Kidney (tissue), 14 donors: ENCODE data around the gene SYS1. TPM values are rescaled to one million over a fixed set of nuclear protein-coding genes. Genes with fewer than 3 reads are reported as not detected.
A peak's percentile ranks its signal among the peaks of the same experiment; 100 is the strongest.

ENCODE experiments used
- DNase-seq, 5 donors: peaks; one replicate each; pipeline ENCODE4 v3.0.0-alpha.2; 2013 to 2020
- FAIRE-seq: peaks from 2 replicates; lab custom pipeline; 2012; peaks lifted over from hg19 to GRCh38; lab: Jason Lieb, UNC
- H3K27ac ChIP-seq, 2 donors: one replicate each; pipeline ENCODE4 v1.7.0; 2013; ENCODE audit warnings: low read depth in 2 of 2, low read length in 2 of 2, inconsistent platforms in 1 of 2
- H3K27me3 ChIP-seq: one replicate; pipeline ENCODE4 v1.7.1; 2013; ENCODE audit warnings: low read length, inconsistent platforms; ENCODE audit not compliant: control insufficient read depth, insufficient read depth
- H3K36me3 ChIP-seq, 3 donors: one replicate each; pipeline versions ENCODE4 v1.7.0 to v1.7.1; 2013; ENCODE audit warnings: low read length in 3 of 3, control low read depth in 1 of 3, inconsistent platforms in 1 of 3; ENCODE audit not compliant: insufficient read depth in 3 of 3, control insufficient read depth in 2 of 3
- H3K4me1 ChIP-seq, 3 donors: one replicate each; pipeline versions ENCODE4 v1.7.0 to v1.7.1; 2013; ENCODE audit warnings: low read length in 3 of 3, inconsistent platforms in 1 of 3, low read depth in 1 of 3; ENCODE audit not compliant: control insufficient read depth in 2 of 3, insufficient read depth in 2 of 3
- H3K4me3 ChIP-seq, 3 donors: one replicate each; pipeline versions ENCODE4 v1.7.0 to v1.8.1; 2013; ENCODE audit warnings: low read length in 3 of 3, control low read depth in 1 of 3, inconsistent platforms in 1 of 3
- H3K9ac ChIP-seq, 3 donors: one replicate each; pipeline versions ENCODE4 v1.7.0 to v1.7.1; 2013; ENCODE audit warnings: low read length in 3 of 3, control low read depth in 1 of 3, inconsistent platforms in 1 of 3
- H3K9me3 ChIP-seq, 3 donors: one replicate each; pipeline versions ENCODE4 v1.7.0 to v1.7.1; 2013; ENCODE audit warnings: low read length in 3 of 3, control low read depth in 1 of 3, inconsistent platforms in 1 of 3; ENCODE audit not compliant: control insufficient read depth in 2 of 3, insufficient read depth in 1 of 3
- intact Hi-C: fragments of 100-400 bp; cut with DNase I; formaldehyde crosslinking; loops from one replicate; pipeline ENCODE4 v1.11.1; 2022
- polyA plus RNA-seq: library from polyadenylated mRNA; stranded (reverse); fragments of 350-450 nt; fragmentation: Illumina TruSeq; extraction: RNeasy Lipid Tissue Mini Kit (QIAGEN cat#74804); gene quantifications from one replicate; pipeline ENCODE4 v1.2.3, GENCODE V29; 2014; ENCODE audit warnings: low read depth, low replicate concordance; ENCODE audit not compliant: insufficient read depth
- total RNA-seq: library from RNA; stranded (reverse); fragmentation: NEBNext Ultra II Directional; extraction: Animal tissue kit (Norgen Biotek cat#: 25700); gene quantifications from one replicate; pipeline ENCODE4 v1.2.1, GENCODE V29; 2021
- TF ChIP-seq, protein P1 (sequence below): IDR thresholded peaks from 3 replicates; pipeline ENCODE4 v1.5.1; 2012; ENCODE audit warnings: mild to moderate bottlenecking, moderate library complexity, borderline replicate concordance; ENCODE audit not compliant: insufficient read depth; ENCODE audit errors: extremely low read depth
- donor health status: control.
- donor health status: control.
- donor health status: control.
- donor health status: control.
- donor health status: control.
- donor health status: DM: yes; HTN: yes; CAD: no.
- donor health status: Normal renal cell carcinoma (clear cell type).

Gene SYS1
- total and polyA plus RNA-seq, 2 donors from 2014 or later: 38.7 to 39.8 TPM

DNA sequence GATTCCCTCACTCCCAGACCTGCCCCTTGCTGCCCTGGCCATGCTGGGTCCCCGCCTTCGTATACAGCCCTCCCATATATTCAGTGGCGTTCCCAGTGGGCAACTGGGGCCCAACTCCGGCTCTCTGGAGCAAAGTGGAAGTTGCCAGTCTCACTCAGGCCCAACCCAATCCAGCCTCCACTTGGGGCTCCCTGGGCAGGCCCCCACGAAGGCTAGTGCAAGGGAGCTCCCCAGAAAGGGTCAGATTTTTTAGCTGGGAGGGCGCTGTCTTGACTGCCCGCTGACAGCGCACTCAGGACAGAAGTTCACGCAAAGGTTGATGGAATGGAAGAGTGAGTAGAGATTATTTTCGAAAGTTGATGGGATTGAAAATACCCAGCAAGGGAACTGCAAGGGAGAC is 9.3 kb downstream of the SYS1 start:
- no peak for FAIRE-seq
- Histone ChIP-seq H3K27me3 (no peaks in the 10 kb centered on the region), H3K36me3 (peaks cover 0 to 16% (median 9%) of the 10 kb centered on the region in 3 donors), H3K9ac (no peak overlapping the region), H3K9me3 (no peaks in the 10 kb centered on the region), H3K27ac (no peak overlapping the region), H3K4me1 (peaks cover 0 to 23% (median 11%) of the 10 kb centered on the region in 3 donors), H3K4me3 (no peak overlapping the region)
- intact Hi-C loops: loop anchor here (10.0 kb wide), 1 partner anchor 63 kb away; no protein-coding TSS in a partner anchor
- TF ChIP-seq, protein P1, sequence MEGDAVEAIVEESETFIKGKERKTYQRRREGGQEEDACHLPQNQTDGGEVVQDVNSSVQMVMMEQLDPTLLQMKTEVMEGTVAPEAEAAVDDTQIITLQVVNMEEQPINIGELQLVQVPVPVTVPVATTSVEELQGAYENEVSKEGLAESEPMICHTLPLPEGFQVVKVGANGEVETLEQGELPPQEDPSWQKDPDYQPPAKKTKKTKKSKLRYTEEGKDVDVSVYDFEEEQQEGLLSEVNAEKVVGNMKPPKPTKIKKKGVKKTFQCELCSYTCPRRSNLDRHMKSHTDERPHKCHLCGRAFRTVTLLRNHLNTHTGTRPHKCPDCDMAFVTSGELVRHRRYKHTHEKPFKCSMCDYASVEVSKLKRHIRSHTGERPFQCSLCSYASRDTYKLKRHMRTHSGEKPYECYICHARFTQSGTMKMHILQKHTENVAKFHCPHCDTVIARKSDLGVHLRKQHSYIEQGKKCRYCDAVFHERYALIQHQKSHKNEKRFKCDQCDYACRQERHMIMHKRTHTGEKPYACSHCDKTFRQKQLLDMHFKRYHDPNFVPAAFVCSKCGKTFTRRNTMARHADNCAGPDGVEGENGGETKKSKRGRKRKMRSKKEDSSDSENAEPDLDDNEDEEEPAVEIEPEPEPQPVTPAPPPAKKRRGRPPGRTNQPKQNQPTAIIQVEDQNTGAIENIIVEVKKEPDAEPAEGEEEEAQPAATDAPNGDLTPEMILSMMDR: no peak
- DNase-seq: no peak

DNA sequence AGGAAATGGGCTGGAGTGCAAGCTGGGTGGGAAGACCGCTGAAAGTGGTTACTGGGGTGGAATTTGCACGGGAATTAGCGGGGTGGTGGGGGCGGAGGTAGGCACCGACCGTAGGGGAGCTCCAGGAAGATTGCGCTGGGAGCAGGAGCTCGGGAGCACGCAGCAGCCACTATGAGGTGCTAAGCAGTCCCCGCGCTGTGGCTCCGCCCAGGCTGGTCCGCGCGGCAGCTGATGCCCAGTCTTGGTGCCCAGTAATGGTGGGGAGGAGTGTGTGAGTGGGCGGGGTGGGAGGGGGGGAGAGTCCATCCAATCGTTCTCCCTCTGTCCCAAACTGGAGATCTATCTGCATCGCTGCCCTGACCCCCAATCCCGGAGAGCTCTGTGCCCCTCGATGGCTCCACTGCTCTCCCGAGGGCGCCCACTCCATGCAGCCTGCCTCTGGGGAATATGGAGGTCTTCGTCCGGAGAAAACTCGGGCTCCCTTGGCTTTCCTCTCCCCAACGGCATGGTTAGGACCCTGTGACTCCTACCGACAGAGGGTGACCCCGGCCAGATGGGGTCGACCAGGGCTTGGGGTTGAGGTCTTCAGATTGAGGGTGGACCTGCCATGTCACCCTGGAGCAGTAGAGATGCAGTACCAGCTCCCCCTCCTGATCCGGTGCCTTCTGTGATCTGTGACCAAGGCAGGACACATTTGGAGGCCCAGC is 9.8 kb downstream of the SYS1 start:
- DNase-seq (peak in 2 of 5 donors; percentile 24 to 40), FAIRE-seq (no peak)
- peak overlapping the region in 1 of 2 donors; percentile 6 for H3K27ac ChIP-seq
- H3K4me3 ChIP-seq: peak overlapping the region; percentile 6 to 85 (median 57)
- peaks cover 0 to 11% (median 6%) of the 10 kb centered on the region in 3 donors for H3K36me3 ChIP-seq
- peaks cover 0 to 23% (median 11%) of the 10 kb centered on the region in 3 donors for H3K4me1 ChIP-seq
- H3K27me3 ChIP-seq: no peaks in the 10 kb centered on the region
- TF ChIP-seq, protein P1: no peak
- peak overlapping the region in 1 of 3 donors; percentile 66 for H3K9ac ChIP-seq
- no peaks in the 10 kb centered on the region for H3K9me3 ChIP-seq
- intact Hi-C loops: loop anchor here (10.0 kb wide), 1 partner anchor 62 kb away; no protein-coding TSS in a partner anchor

DNA sequence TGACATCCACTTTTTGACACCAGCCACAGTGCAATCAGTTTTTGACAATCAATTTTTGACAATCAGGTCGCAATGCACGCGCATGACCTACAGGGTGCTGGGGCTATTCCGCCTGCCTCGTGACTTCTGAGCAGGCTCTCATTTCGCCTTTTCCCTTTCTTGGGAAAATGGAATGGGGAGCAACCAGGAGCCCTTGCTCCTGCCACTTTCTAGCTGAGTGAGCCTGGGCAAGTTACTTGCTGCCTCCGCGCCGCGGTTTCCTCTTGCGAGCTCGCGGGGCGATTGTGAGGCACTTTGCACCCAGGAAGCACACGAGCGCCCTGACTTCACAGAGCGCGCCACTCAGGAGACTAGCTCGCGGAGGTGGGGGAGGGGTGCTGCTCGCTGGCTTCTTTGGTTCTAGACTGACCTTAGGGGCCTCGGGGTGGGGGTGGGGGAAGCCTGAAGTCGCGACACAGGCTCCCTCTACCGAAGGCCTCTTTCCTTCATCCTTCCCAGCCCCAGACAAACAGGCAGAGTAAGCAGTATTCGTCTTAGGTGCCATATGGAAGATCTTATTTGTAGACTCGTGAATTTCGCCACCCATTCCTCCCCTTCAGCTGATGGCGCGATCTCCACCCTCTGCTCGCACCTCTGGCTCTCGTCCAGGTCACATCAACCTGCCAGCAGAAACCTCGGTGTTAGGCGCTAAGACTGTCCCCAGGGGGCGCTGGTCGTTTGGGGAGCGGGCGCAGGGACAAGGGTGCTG is 10.6 kb downstream of the SYS1 start:
- FAIRE-seq (no peak), DNase-seq (peak; percentile 88 to 95 (median 92))
- H3K27ac ChIP-seq: no peak overlapping the region
- peak overlapping the region; percentile 57 to 85 (median 79) for H3K4me3 ChIP-seq
- intact Hi-C loops: loop anchor here (10.0 kb wide), 1 partner anchor 61 kb away; no protein-coding TSS in a partner anchor
- TF ChIP-seq, protein P1: peak; percentile 81
- no peaks in the 10 kb centered on the region for H3K9me3 ChIP-seq
- H3K27me3 ChIP-seq: no peaks in the 10 kb centered on the region
- peaks cover 0 to 4% (median 0%) of the 10 kb centered on the region in 3 donors for H3K36me3 ChIP-seq
- peaks cover 0 to 16% (median 8%) of the 10 kb centered on the region in 3 donors for H3K4me1 ChIP-seq
- H3K9ac ChIP-seq: peak overlapping the region; percentile 57 to 66 (median 59)
